K562 (cell line): Measurements from ENCODE around the gene PPP2R5A. TPM values are rescaled to one million over a fixed set of nuclear protein-coding genes. Genes with fewer than 3 reads are reported as not detected.

Source experiments
- ATAC-seq: fragments of 200-7000 bp; cut with Tn5 transposase; 3 replicates; pipeline ENCODE4 v1.9.1; 2020; ENCODE audit warnings: moderate library complexity
- BruUV-seq: library from RNA; stranded (reverse); fragments of 400-500 nt; replicated peaks from 2 replicates; lab custom pipeline; 2021; lab: Mats Ljungman, UMichigan
- CTCF ChIA-PET: fragments of 300-600 bp; formaldehyde crosslinking; extraction: SDS; loops from one replicate; lab custom pipeline; 2021; ENCODE audit warnings: low intra/inter-chr PET ratio; lab: Yijun Ruan, JAX
- POLR2A ChIA-PET: fragments of 300-600, 350-650 bp; sonication (Branson Sonifier 250); formaldehyde crosslinking; extraction: SDS; loops from one replicate; lab custom pipeline; 2021; ENCODE audit warnings: antibody characterized with exemption, inconsistent platforms; lab: Yijun Ruan, JAX
- DNase-seq, 4 experiments: peaks; one replicate each; pipeline versions ENCODE4 v3.0.0 to v3.0.0-alpha.2; 2011 to 2018; ENCODE audit warnings: low spot score in 3 of 4, mixed read lengths in 3 of 4; ENCODE audit errors: extremely low read depth in 1 of 4
- FAIRE-seq: peaks from 2 replicates; lab custom pipeline; 2011; peaks lifted over from hg19 to GRCh38; lab: Jason Lieb, UNC
- H2AFZ ChIP-seq: 2 replicates; pipeline ENCODE4 v1.6.0; 2011; ENCODE audit warnings: low read depth, low read length, control low read depth, inconsistent platforms
- H3K27ac ChIP-seq: fragments of 200-600 bp; 3 replicates; pipeline ENCODE4 v1.8.0; 2011; ENCODE audit warnings: low read depth, mild to moderate bottlenecking, control low read depth, inconsistent platforms, low read length, moderate library complexity, mixed read lengths; ENCODE audit errors: extremely low read depth
- H3K27me3 ChIP-seq, 2 experiments: fragments of 300-600 bp in 1 of 2; 2 replicates in 1 of 2; 3 replicates in 1 of 2; pipeline versions ENCODE4 v1.6.0 to v1.8.0; 2011; ENCODE audit warnings: inconsistent platforms in 2 of 2, low read length in 2 of 2, mild to moderate bottlenecking in 1 of 2, mixed read lengths in 1 of 2, moderate library complexity in 1 of 2; ENCODE audit not compliant: control insufficient read depth in 2 of 2, insufficient read depth in 2 of 2
- H3K36me3 ChIP-seq: fragments of 300-600 bp; 3 replicates; pipeline ENCODE4 v1.8.0; 2011; ENCODE audit warnings: mild to moderate bottlenecking, low read length, inconsistent platforms; ENCODE audit not compliant: control insufficient read depth, insufficient read depth
- H3K4me1 ChIP-seq, 2 experiments: fragments of 200-600 bp in 1 of 2; replicated peaks in 1 of 2; 2 replicates in 1 of 2; 3 replicates in 1 of 2; pipeline versions ENCODE4 v1.5.1 to v1.8.0; 2011; ENCODE audit warnings: inconsistent platforms in 2 of 2, low read length in 2 of 2, mild to moderate bottlenecking in 1 of 2, mixed read lengths in 1 of 2, moderate library complexity in 1 of 2; ENCODE audit not compliant: control insufficient read depth in 2 of 2, insufficient read depth in 2 of 2
- H3K4me2 ChIP-seq: 2 replicates; pipeline ENCODE4 v1.6.1; 2011; ENCODE audit warnings: low read length, control low read depth, inconsistent platforms, mixed read lengths; ENCODE audit not compliant: insufficient read depth
- H3K4me3 ChIP-seq: fragments of 200-600 bp; sonication (generic), shearing (Covaris generic); 2 replicates; pipeline ENCODE4 v1.5.1; 2016; ENCODE audit warnings: control low read depth, inconsistent platforms
- H3K79me2 ChIP-seq: fragments of 200-600 bp; 3 replicates; pipeline ENCODE4 v1.8.0; 2011; ENCODE audit warnings: low read length, inconsistent platforms; ENCODE audit not compliant: control insufficient read depth, insufficient read depth
- H3K9ac ChIP-seq, 2 experiments: 2 replicates each; pipeline versions ENCODE4 v1.6.0 to v1.6.1; 2011; ENCODE audit warnings: low read depth in 2 of 2, low read length in 2 of 2, control low read depth in 1 of 2, inconsistent platforms in 1 of 2, mild to moderate bottlenecking in 1 of 2, mixed read lengths in 1 of 2; ENCODE audit not compliant: insufficient read depth in 1 of 2
- H3K9me1 ChIP-seq: one replicate; pipeline ENCODE4 v1.6.0; 2011; ENCODE audit warnings: inconsistent platforms, mild to moderate bottlenecking, low read length, moderate library complexity; ENCODE audit not compliant: control insufficient read depth, insufficient read depth
- H3K9me3 ChIP-seq: replicated peaks from 2 replicates; pipeline ENCODE4 v1.5.1; 2011; ENCODE audit warnings: low read depth, low read length, inconsistent platforms; ENCODE audit not compliant: control insufficient read depth, insufficient read depth
- H4K20me1 ChIP-seq: replicated peaks from 2 replicates; pipeline ENCODE4 v1.6.1; 2011; ENCODE audit warnings: low read length, inconsistent platforms, mixed read lengths; ENCODE audit not compliant: control insufficient read depth, insufficient read depth
- CEBPB ChIP-seq: fragments of 450-650 bp; IDR thresholded peaks from 2 replicates; pipeline ENCODE4 v1.6.1; 2016; ENCODE audit warnings: missing genetic modification characterization, missing compliant biosample characterization
- DNMT1 ChIP-seq: fragments of 450-650 bp; IDR thresholded peaks from 2 replicates; pipeline ENCODE4 v1.6.1; 2016; ENCODE audit warnings: antibody characterized with exemption, mild to moderate bottlenecking
- E2F5 ChIP-seq: sonication (generic); formaldehyde crosslinking; IDR thresholded peaks from 2 replicates; pipeline ENCODE4 v1.8.0; 2022; ENCODE audit warnings: mild to moderate bottlenecking, missing genetic modification reagents
- FIP1L1 ChIP-seq: fragments of 200-400 bp; formaldehyde crosslinking; IDR thresholded peaks from 2 replicates; pipeline ENCODE4 v1.6.1; 2018; ENCODE audit warnings: mild to moderate bottlenecking, low read depth, low read length; ENCODE audit not compliant: poor library complexity, severe bottlenecking
- GATAD2B ChIP-seq: fragments of 450-650 bp; IDR thresholded peaks from 2 replicates; pipeline ENCODE4 v1.6.1; 2017; ENCODE audit warnings: mild to moderate bottlenecking, borderline replicate concordance
- HDAC1 ChIP-seq, 2 experiments: fragments of 450-650 bp; IDR thresholded peaks; 2 replicates each; pipeline ENCODE4 v1.6.1; 2016 to 2017; ENCODE audit warnings: inconsistent platforms in 1 of 2, mild to moderate bottlenecking in 1 of 2, moderate library complexity in 1 of 2
- HNRNPUL1 ChIP-seq: fragments of 200-400 bp; formaldehyde crosslinking; IDR thresholded peaks from 2 replicates; pipeline ENCODE4 v1.6.1; 2017; ENCODE audit warnings: low read length
- KLF6 ChIP-seq: fragments of 250-450 bp; sonication (Bioruptor Pico); IDR thresholded peaks from 2 replicates; pipeline ENCODE4 v1.4.0; 2020; ENCODE audit warnings: mild to moderate bottlenecking, moderate library complexity, borderline replicate concordance
- MEF2D ChIP-seq: conservative IDR thresholded peaks from 2 replicates; pipeline ENCODE4 v1.6.1; 2016; ENCODE audit warnings: low read depth, missing genetic modification characterization, missing compliant biosample characterization
- NFIC ChIP-seq: fragments of 450-650 bp; IDR thresholded peaks from 2 replicates; pipeline ENCODE4 v1.6.1; 2017; ENCODE audit warnings: mild to moderate bottlenecking, inconsistent platforms
- SMARCA4 ChIP-seq: fragments of 450-650 bp; IDR thresholded peaks from 2 replicates; pipeline ENCODE4 v1.6.1; 2016
- SNRNP70 ChIP-seq: fragments of 200-400 bp; formaldehyde crosslinking; optimal IDR thresholded peaks from 2 replicates; pipeline ENCODE3; 2017; ENCODE audit warnings: low read depth, low read length
- SP2 ChIP-seq: IDR thresholded peaks from 2 replicates; pipeline ENCODE4 v1.6.1; 2011; ENCODE audit warnings: mild to moderate bottlenecking, low read depth, low read length, moderate library complexity; ENCODE audit not compliant: poor library complexity, severe bottlenecking; ENCODE audit errors: extremely low read depth
- STAT5B ChIP-seq: fragments of 250-450 bp; sonication (Bioruptor Pico); IDR thresholded peaks from 2 replicates; pipeline ENCODE4 v1.8.0; 2021; ENCODE audit warnings: mild to moderate bottlenecking, inconsistent platforms
- TEAD1 ChIP-seq, 2 experiments: fragments of 450-650 bp in 1 of 2; sonication (generic) in 1 of 2; formaldehyde crosslinking; IDR thresholded peaks; 2 replicates each; pipeline versions ENCODE4 v1.4.0 to v1.8.0; 2020 to 2022; ENCODE audit warnings: mild to moderate bottlenecking in 2 of 2, missing genetic modification reagents in 1 of 2
- ZEB2 ChIP-seq: fragments of 450-650 bp; IDR thresholded peaks from 2 replicates; pipeline ENCODE4 v1.6.1; 2016
- ZKSCAN1 ChIP-seq: fragments of 150-350 bp; IDR thresholded peaks from 2 replicates; pipeline ENCODE4 v1.6.1; 2016; ENCODE audit warnings: low read depth, low read length
- ZNF12 ChIP-seq: sonication (generic); formaldehyde crosslinking; IDR thresholded peaks from 2 replicates; pipeline ENCODE4 v1.4.0; 2020; ENCODE audit warnings: mild to moderate bottlenecking, missing genetic modification reagents
- ZNF3 ChIP-seq: fragments of 250-450 bp; sonication (Bioruptor Pico); IDR thresholded peaks from 2 replicates; pipeline ENCODE4 v1.5.0; 2021; ENCODE audit warnings: mild to moderate bottlenecking, moderate library complexity
- ZNF583 ChIP-seq: fragments of 250-450 bp; sonication (Bioruptor Pico); IDR thresholded peaks from 2 replicates; pipeline ENCODE4 v1.4.0; 2020
- ZNF830 ChIP-seq: fragments of 250-450 bp; sonication (Bioruptor Pico); IDR thresholded peaks from 2 replicates; pipeline ENCODE4 v1.5.0; 2021; ENCODE audit warnings: mild to moderate bottlenecking
- WGBS: fragments of 100-300 bp; shearing (Covaris generic); methylation state at CpG from one replicate; pipeline ENCODE4 v1.1.6; 2016; ENCODE audit warnings: low coverage, mixed read lengths; ENCODE audit not compliant: insufficient coverage; ENCODE audit errors: missing lambda C conversion rate; 5-methylcytosine and 5-hydroxymethylcytosine counted together
- in situ Hi-C: fragments of 300-500 bp; cut with MboI; formaldehyde crosslinking; loops from 4 replicates; pipeline ENCODE4 v1.15.0; 2018; ENCODE audit warnings: inconsistent platforms, mixed read lengths
- intact Hi-C: fragments of 100-400 bp; cut with micrococcal nuclease; formaldehyde crosslinking; loops from 2 replicates; pipeline ENCODE4 v1.14.2; 2022
- polyA plus RNA-seq, 8 experiments: library from polyadenylated mRNA; depleted of rRNA in 4 of 8; stranded (reverse) in 5 of 8; unstranded in 3 of 8; fragments of >200 nt; fragmentation: Nextera tagmentation in 2 of 8; fragmentation: Illumina TruSeq in 1 of 8; extraction: Ambion mirVana in 2 of 8; extraction: Trizol in 1 of 8; gene quantifications; 2 replicates each; pipeline versions ENCODE4 v1.2.1 to v1.2.3, GENCODE V29; 2011 to 2014; ENCODE audit warnings: inconsistent platforms in 1 of 8, missing spikeins in 1 of 8
- total RNA-seq, 7 experiments: library from RNA; depleted of rRNA in 6 of 7; stranded (reverse); fragments of >200 nt in 6 of 7; fragmentation: Illumina TruSeq in 2 of 7; extraction: Trizol in 2 of 7; gene quantifications; 2 replicates each; pipeline versions ENCODE4 v1.2.1 to v1.2.3, GENCODE V29; 2011 to 2021; ENCODE audit warnings: low replicate concordance in 1 of 7
- TF ChIP-seq, protein P1 (sequence below): sonication (generic); formaldehyde crosslinking; IDR thresholded peaks from 2 replicates; pipeline ENCODE4 v1.8.0; 2023; ENCODE audit warnings: mild to moderate bottlenecking, missing genetic modification reagents
- TF ChIP-seq, protein P2 (sequence below): sonication (generic); IDR thresholded peaks from 2 replicates; pipeline ENCODE4 v1.6.1; 2016

The PPP2R5A gene
- total and polyA plus RNA-seq, 9 of the 15 experiments (the other 6 are each of a cell fraction or from before 2014, with no cell fraction given) = 26.9 to 106 (median 64.3) TPM

DNA sequence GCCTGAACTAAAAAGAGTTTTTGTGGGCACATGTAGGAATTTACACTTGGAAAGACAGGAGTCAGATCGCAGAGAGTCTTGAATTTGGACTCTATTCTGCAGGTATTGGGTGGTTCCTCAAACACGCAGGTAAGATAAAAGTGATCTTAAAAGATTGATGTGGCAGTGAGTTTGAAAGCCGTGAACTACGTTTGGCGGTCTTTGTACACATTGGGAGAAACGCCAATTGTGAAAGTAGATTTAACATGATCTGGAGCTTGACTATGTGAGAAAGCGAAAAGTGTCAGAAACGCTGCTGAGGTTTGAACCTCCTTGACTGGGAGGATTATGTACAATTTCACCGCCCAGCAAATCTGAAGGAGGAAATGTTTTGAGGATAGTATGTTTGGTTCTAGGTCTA lies 1.5 kb upstream of the PPP2R5A start:
- Histone ChIP-seq H2AFZ (peak overlapping the region; percentile 98), H3K27ac (peak overlapping the region; percentile 95; the same call in 2 of the 3 replicates), H3K27me3 (no peaks in the 10 kb centered on the region), H3K9me1 (no peaks in the 10 kb centered on the region), H3K4me1 (peaks cover 16 to 23% of the 10 kb centered on the region in 2 experiments; a peak in 4 of 5 replicates), H3K79me2 (peaks cover 46% of the 10 kb centered on the region), H4K20me1 (peaks cover 8% of the 10 kb centered on the region; the same call in 1 of the 2 replicates), H3K9ac (peak overlapping the region; percentile 36 to 91; a peak in 3 of 4 replicates), H3K4me2 (peak overlapping the region; percentile 88), H3K36me3 (peaks cover 4% of the 10 kb centered on the region; the same call in 1 of the 3 replicates), H3K9me3 (no peaks in the 10 kb centered on the region), H3K4me3 (peak overlapping the region; percentile 86)
- peak; percentile 35 for FAIRE-seq
- intact Hi-C loops = loop anchor here (2.0 kb wide), 1 partner anchor 41 kb away; no protein-coding TSS in a partner anchor
- DNase-seq = peak in 1 of 4 experiments; percentile 29
- POLR2A ChIA-PET = interaction anchor here (0.7 to 2.4 kb wide), 9 partner anchors 9 to 248 kb away, joined by 3 to 9 read pairs (median 6); partner anchors contain the start of genes DTL and INTS7
- CTCF ChIA-PET = no interaction called here
- no peak for ATAC-seq
- no TSS peak for BruUV-seq
- WGBS = 26% methylated on average over 9 of the region's 9 CpGs
- in situ Hi-C loops = no loop called here
- TF ChIP-seq ZNF830 = no peak
- TF ChIP-seq, protein P1, sequence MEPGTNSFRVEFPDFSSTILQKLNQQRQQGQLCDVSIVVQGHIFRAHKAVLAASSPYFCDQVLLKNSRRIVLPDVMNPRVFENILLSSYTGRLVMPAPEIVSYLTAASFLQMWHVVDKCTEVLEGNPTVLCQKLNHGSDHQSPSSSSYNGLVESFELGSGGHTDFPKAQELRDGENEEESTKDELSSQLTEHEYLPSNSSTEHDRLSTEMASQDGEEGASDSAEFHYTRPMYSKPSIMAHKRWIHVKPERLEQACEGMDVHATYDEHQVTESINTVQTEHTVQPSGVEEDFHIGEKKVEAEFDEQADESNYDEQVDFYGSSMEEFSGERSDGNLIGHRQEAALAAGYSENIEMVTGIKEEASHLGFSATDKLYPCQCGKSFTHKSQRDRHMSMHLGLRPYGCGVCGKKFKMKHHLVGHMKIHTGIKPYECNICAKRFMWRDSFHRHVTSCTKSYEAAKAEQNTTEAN (CRISPR knock-in tag) = no peak
- no peak for TF ChIP-seq KLF6
- no peak for TF ChIP-seq HNRNPUL1
- 0 out of 2 replicates have a peak, but pooled peaks have one; percentile 19 for TF ChIP-seq SMARCA4
- TF ChIP-seq DNMT1 = no peak
- TF ChIP-seq ZEB2 = 0 out of 2 replicates have a peak, but pooled peaks have one; percentile 36
- no peak for TF ChIP-seq E2F5 (CRISPR knock-in tag)
- TF ChIP-seq FIP1L1 = no peak
- TF ChIP-seq ZNF3 (CRISPR knock-in tag) = no peak
- TF ChIP-seq NFIC = 0 out of 2 replicates have a peak, but pooled peaks have one; percentile 12
- TF ChIP-seq STAT5B (CRISPR knock-in tag) = no peak
- no peak for TF ChIP-seq ZNF12 (CRISPR knock-in tag)
- TF ChIP-seq ZKSCAN1 = no peak
- TF ChIP-seq SP2 = no peak
- TF ChIP-seq, protein P2, sequence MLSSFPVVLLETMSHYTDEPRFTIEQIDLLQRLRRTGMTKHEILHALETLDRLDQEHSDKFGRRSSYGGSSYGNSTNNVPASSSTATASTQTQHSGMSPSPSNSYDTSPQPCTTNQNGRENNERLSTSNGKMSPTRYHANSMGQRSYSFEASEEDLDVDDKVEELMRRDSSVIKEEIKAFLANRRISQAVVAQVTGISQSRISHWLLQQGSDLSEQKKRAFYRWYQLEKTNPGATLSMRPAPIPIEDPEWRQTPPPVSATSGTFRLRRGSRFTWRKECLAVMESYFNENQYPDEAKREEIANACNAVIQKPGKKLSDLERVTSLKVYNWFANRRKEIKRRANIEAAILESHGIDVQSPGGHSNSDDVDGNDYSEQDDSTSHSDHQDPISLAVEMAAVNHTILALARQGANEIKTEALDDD = no peak
- TF ChIP-seq SNRNP70 = no peak
- no peak for TF ChIP-seq MEF2D (tag)
- no peak for TF ChIP-seq CEBPB
- 0 out of 4 replicates have a peak, but pooled peaks of 1 of the 2 experiments have one; percentile 31 for TF ChIP-seq HDAC1 (IDR thresholded peaks at IDR 0.05)
- TF ChIP-seq ZNF583 = no peak
- TF ChIP-seq GATAD2B = no peak
- TF ChIP-seq TEAD1 (CRISPR knock-in tag; IDR thresholded peaks at IDR 0.05) = no peak
